PC-3 (cell line): ENCODE measurements around the gene HADHB. TPM values are rescaled to one million over a fixed set of nuclear protein-coding genes. Genes with fewer than 3 reads are reported as not detected.
A peak's percentile ranks its signal among the peaks of the same experiment; 100 is the strongest.

Experiments
- ATAC-seq: fragments of 200-7000 bp; cut with Tn5 transposase; 2 replicates; pipeline ENCODE4 v1.9.1; 2020; ENCODE audit warnings: mild to moderate bottlenecking, moderate library complexity
- Bru-seq: library from RNA; stranded (reverse); fragments of 400-500 nt; gene quantifications from one replicate; lab custom pipeline; 2021; lab: Mats Ljungman, UMichigan
- BruChase-seq, 2 experiments: library from RNA; stranded (reverse); fragments of 400-500 nt; gene quantifications; one replicate each; lab custom pipeline; 2021; lab: Mats Ljungman, UMichigan
- BruUV-seq: library from RNA; stranded (reverse); fragments of 400-500 nt; replicated peaks from 2 replicates; lab custom pipeline; 2021; lab: Mats Ljungman, UMichigan
- CTCF ChIA-PET: fragments of 300-600 bp; sonication (Branson Sonifier 250); formaldehyde crosslinking; loops from one replicate; lab custom pipeline; 2022; ENCODE audit warnings: antibody characterized with exemption; lab: Charles Lee
- POLR2A ChIA-PET: fragments of 300-600 bp; sonication (Branson Sonifier 250); formaldehyde crosslinking; loops from one replicate; lab custom pipeline; 2022; ENCODE audit warnings: antibody characterized with exemption; ENCODE audit not compliant: unreplicated experiment; lab: Charles Lee
- DNase-seq: peaks from one replicate; pipeline ENCODE4 v3.0.0-alpha.2; 2015
- H2AFZ ChIP-seq: fragments of 300-600 bp; sonication (generic); 2 replicates; pipeline ENCODE4 v1.6.0; 2016; ENCODE audit warnings: antibody characterized with exemption, low read length
- H3F3A ChIP-seq: fragments of 300-600 bp; sonication (generic); one replicate; pipeline ENCODE4 v1.6.0; 2017; ENCODE audit warnings: antibody characterized with exemption, low read length, control low read depth, mild to moderate bottlenecking; ENCODE audit not compliant: unreplicated experiment
- H3K27ac ChIP-seq: fragments of 300-600 bp; sonication (generic); 2 replicates; pipeline ENCODE4 v1.5.1; 2016; ENCODE audit warnings: mild to moderate bottlenecking, low read length
- H3K27me3 ChIP-seq: fragments of 300-600 bp; sonication (generic); 2 replicates; pipeline ENCODE4 v1.6.1; 2016; ENCODE audit warnings: low read length, mixed read lengths
- H3K36me3 ChIP-seq: fragments of 300-600 bp; sonication (generic); 2 replicates; pipeline ENCODE4 v1.6.1; 2016; ENCODE audit warnings: low read depth, mixed run types, low read length, mixed read lengths
- H3K4me1 ChIP-seq: fragments of 300-600 bp; sonication (generic); 2 replicates; pipeline ENCODE4 v1.5.1; 2016; ENCODE audit warnings: low read length; ENCODE audit not compliant: insufficient read depth
- H3K4me2 ChIP-seq: fragments of 300-600 bp; sonication (generic); 2 replicates; pipeline ENCODE4 v1.6.0; 2016; ENCODE audit warnings: low read length
- H3K4me3 ChIP-seq: fragments of 300-600 bp; sonication (generic); 2 replicates; pipeline ENCODE4 v1.5.1; 2016; ENCODE audit warnings: mild to moderate bottlenecking, low read length, mixed read lengths
- H3K79me2 ChIP-seq: fragments of 300-600 bp; sonication (generic); 2 replicates; pipeline ENCODE4 v1.6.1; 2017; ENCODE audit warnings: low read length, mixed read lengths
- H3K9ac ChIP-seq: fragments of 300-600 bp; sonication (generic); 2 replicates; pipeline ENCODE4 v1.6.0; 2016; ENCODE audit warnings: mild to moderate bottlenecking, low read length
- H3K9me2 ChIP-seq: fragments of 300-600 bp; sonication (generic); replicated peaks from 2 replicates; pipeline ENCODE4 v1.6.1; 2016; ENCODE audit warnings: mixed run types, low read length, mixed read lengths
- H3K9me3 ChIP-seq: fragments of 300-600 bp; sonication (generic); 2 replicates; pipeline ENCODE4 v1.6.1; 2016; ENCODE audit warnings: low read length, mixed read lengths
- H4K20me1 ChIP-seq: fragments of 300-600 bp; sonication (generic); 2 replicates; pipeline ENCODE4 v1.6.1; 2016; ENCODE audit warnings: low read length, mixed read lengths
- CTCF ChIP-seq: fragments of 300-600 bp; sonication (generic); conservative IDR thresholded peaks from 2 replicates; pipeline ENCODE4 v1.5.1; 2017; ENCODE audit warnings: antibody characterized with exemption, low read depth, mild to moderate bottlenecking, low read length
- EZH2 ChIP-seq: fragments of 300-600 bp; sonication (generic); IDR thresholded peaks from one replicate; pipeline ENCODE4 v1.6.1; 2017; ENCODE audit warnings: antibody characterized with exemption, mild to moderate bottlenecking, low read length; ENCODE audit not compliant: unreplicated experiment
- EZH2phosphoT487 ChIP-seq: fragments of 300-600 bp; sonication (generic); IDR thresholded peaks from 2 replicates; pipeline ENCODE4 v1.6.1; 2018; ENCODE audit warnings: mild to moderate bottlenecking, antibody characterized with exemption, low read length, borderline replicate concordance
- intact Hi-C: fragments of 100-400 bp; cut with micrococcal nuclease; formaldehyde crosslinking; loops from 2 replicates; pipeline ENCODE4 v1.9.0; 2023
- long read RNA-seq: library from polyadenylated mRNA; unstranded; transcript quantifications from one replicate; pipeline ENCODE4 v2.0.0, GENCODE V29; 2021; ENCODE audit not compliant: unreplicated experiment
- total RNA-seq: library from RNA; depleted of rRNA; stranded (reverse); fragments of >200 nt; gene quantifications from 2 replicates; pipeline ENCODE4 v1.2.3, GENCODE V29; 2014; rRNA removed

HADHB gene
- total RNA-seq (58.3 and 72.3 TPM in 2 replicates), Bru-seq, nascent RNA (percentile 68 among the genes with signal in this experiment), BruChase-seq, experiment 1, labeled RNA remaining after a 6-hour chase (percentile 71 among the genes with signal in this experiment), BruChase-seq, experiment 2, labeled RNA remaining after a 2-hour chase (percentile 69 among the genes with signal in this experiment)
- long read RNA-seq, transcript HADHB-201 (16 exons, 2,044 nt), result major isoform, 117 of 145 reads
- long read RNA-seq, partial matches to known transcripts, result 17 of 145 reads
- long read RNA-seq, other reads (novel, unspliced or antisense), result 8 of 145 reads

GRCh38 chr2:26244309-26245230 is at the start of gene HADHB, which contains the start of gene HADHA:
HADHB (plus strand) TSS chr2:26244939; CDS start chr2:26254255, 9,316 bp downstream.
HADHA (minus strand) TSS chr2:26244632; CDS start chr2:26244596, 36 bp downstream.
- Histone ChIP-seq H3K4me1 (peaks cover 27% of the 10 kb centered on the region), H3K9me2 (no peaks in the 10 kb centered on the region), H3K27me3 (no peaks in the 10 kb centered on the region), H4K20me1 (peaks cover 14% of the 10 kb centered on the region; the same call in 1 of the 2 replicates), H3K4me3 (peak within 1 kb of the TSS; percentile 89), H3K27ac (peak within 1 kb of the TSS; percentile 85), H3K36me3 (0 out of 2 replicates have a peak, but pooled peaks cover 3% of the 10 kb centered on the region), H3K4me2 (peak within 1 kb of the TSS; percentile 90), H3F3A (no peaks in the 10 kb centered on the region), H3K79me2 (peaks cover 96% of the 10 kb centered on the region), H2AFZ (peak within 1 kb of the TSS; percentile 87), H3K9ac (peak within 1 kb of the TSS; percentile 92), H3K9me3 (no peaks in the 10 kb centered on the region)
- CTCF ChIA-PET, result interaction anchor here (0.6 kb wide), 1 partner anchor 881 kb away, joined by 4 read pairs; no protein-coding TSS in a partner anchor
- no TSS peak for BruUV-seq
- intact Hi-C loops, result loop anchor here (1.0 kb wide), 1 partner anchor 86 kb away; no protein-coding TSS in a partner anchor
- ATAC-seq, result peak; percentile 80
- DNase-seq, result peak; percentile 86
- POLR2A ChIA-PET, result interaction anchor here (0.5 to 0.6 kb wide), 2 partner anchors 100 to 209 kb away, joined by 3 read pairs; no protein-coding TSS in a partner anchor
- TF ChIP-seq EZH2phosphoT487 (no peak), EZH2 (no peak), CTCF (0 out of 2 replicates have a peak, but pooled peaks have one; percentile 14)

GRCh38 chr2:26195040-26195984 is 49.4 kb upstream of the HADHB start:
- no peaks in the 10 kb centered on the region for H3K79me2 ChIP-seq
- BruUV-seq, result no TSS peak
- H3K9me3 ChIP-seq, result no peaks in the 10 kb centered on the region
- no peak; the same call in 1 of the 2 replicates for ATAC-seq
- H4K20me1 ChIP-seq, result no peaks in the 10 kb centered on the region
- H3K36me3 ChIP-seq, result peaks cover 54% of the 10 kb centered on the region
- H3F3A ChIP-seq, result no peaks in the 10 kb centered on the region
- H3K27ac ChIP-seq, result no peak overlapping the region
- no peaks in the 10 kb centered on the region for H3K4me1 ChIP-seq
- H3K4me3 ChIP-seq, result no peak overlapping the region
- H3K4me2 ChIP-seq, result no peak overlapping the region
- no peak for TF ChIP-seq EZH2phosphoT487
- no peak for TF ChIP-seq EZH2
- TF ChIP-seq CTCF, result no peak
- no peak overlapping the region for H3K9ac ChIP-seq
- H3K27me3 ChIP-seq, result no peaks in the 10 kb centered on the region
- H2AFZ ChIP-seq, result no peak overlapping the region
- intact Hi-C loops, result no loop called here
- ChIA-PET CTCF (no interaction called here), POLR2A (no interaction called here)
- no peaks in the 10 kb centered on the region for H3K9me2 ChIP-seq
- no peak for DNase-seq
